Fibroblast of skin of scalp (primary cell): ENCODE results near the gene GTF2A2. TPM values are rescaled to one million over a fixed set of nuclear protein-coding genes. Genes with fewer than 3 reads are reported as not detected.
"Not testable (repeated sequence)": the region's sequence is repeated elsewhere in the genome, so short reads cannot be mapped to it uniquely, and the experiment has no call there.

Source experiments
- DNase-seq: peaks from one replicate; pipeline ENCODE4 v3.0.0-alpha.2; 2013
- polyA plus RNA-seq, 2 experiments: library from polyadenylated mRNA; unstranded; fragments of 120-200 nt; gene quantifications; one replicate each; pipeline ENCODE4 v1.2.1, GENCODE V29; 2013; ENCODE audit not compliant: insufficient read length in 2 of 2

Gene GTF2A2, protein sequence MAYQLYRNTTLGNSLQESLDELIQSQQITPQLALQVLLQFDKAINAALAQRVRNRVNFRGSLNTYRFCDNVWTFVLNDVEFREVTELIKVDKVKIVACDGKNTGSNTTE
- polyA plus RNA-seq (2013, experiment 1 of 2; ENCODE audit: insufficient read length), result 152 TPM
- 140 TPM for polyA plus RNA-seq (2013, experiment 2 of 2; ENCODE audit: insufficient read length)

- peak; percentile 93 for DNase-seq
These were observed at the start of gene GTF2A2 for GRCh38 chr15:59656897-59657634. Gene GTF2A2, minus strand, starts transcription at chr15:59657515. Its CDS starts 5,238 bp downstream, at chr15:59652277.

DNA sequence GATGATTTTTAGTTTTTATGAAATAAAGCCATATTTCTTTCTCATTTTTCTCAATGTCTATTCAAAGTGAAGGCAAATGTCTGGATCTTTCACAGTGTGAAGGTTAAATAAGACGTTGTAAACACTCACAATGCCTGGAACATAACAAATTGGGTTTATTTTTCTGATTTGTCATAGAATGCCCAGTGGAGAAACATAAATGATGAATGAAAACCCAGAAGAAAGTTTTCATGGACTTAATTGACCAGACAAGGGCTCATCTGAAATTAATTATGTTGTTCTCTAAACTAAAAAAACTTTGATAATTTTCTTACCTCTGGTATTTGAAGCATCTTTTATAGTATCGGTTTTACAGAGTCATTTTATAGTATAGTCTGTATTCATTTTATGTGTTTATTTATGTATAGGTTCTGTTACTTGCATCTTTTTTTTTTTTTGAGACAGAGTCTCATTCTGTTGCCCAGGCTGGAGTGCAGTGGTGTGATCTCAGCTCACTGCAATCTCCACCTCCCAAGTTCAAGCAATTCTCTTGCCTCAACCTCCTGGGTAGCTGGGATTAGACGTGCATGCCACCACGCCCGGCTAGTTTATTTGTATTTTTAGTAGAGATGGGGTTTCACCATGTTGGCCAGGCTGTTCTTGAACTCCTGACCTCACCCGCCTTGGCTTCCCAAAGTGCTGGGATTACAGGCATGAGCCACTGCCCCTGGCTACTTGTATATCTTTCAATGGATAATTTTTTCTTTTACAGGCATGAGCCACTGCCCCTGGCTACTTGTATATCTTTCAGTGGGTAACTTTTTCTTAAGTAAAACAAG, 46.9 kb upstream of the GTF2A2 start:
- DNase-seq, result peak; percentile 40

- no peak for DNase-seq
These were observed 45.0 kb upstream of the GTF2A2 start for GRCh38 chr15:59702351-59702750.

GRCh38 chr15:59701880-59702279, 44.6 kb upstream of the GTF2A2 start:
- DNase-seq, result no peak

- peak; percentile 45 for DNase-seq
These were observed 42.6 kb upstream of the GTF2A2 start for GRCh38 chr15:59699810-59700431.

GRCh38 chr15:59698065-59698464, 40.8 kb upstream of the GTF2A2 start:
- not testable (repeated sequence) for DNase-seq

DNA sequence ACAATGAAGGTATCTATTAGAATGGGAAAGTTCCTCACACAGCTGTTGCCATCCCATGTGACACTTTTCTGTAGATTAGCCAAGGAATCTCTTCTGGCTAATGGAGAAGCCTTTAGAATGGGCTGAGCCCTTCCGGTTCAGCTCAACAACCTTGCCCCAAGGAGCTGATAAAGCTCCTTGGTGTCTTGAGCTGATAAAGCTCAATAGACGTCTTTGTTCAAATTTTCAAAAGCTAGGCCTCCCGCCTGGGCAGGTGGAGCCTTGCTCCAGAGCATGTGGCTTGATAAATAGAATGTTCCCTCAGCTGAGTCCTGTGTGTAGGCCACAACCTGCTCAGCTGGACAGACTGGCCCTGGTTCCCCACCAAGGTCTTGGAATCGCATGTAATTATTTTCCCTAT, 39.0 kb upstream of the GTF2A2 start:
- no peak for DNase-seq

- no peak for DNase-seq
These were observed 37.5 kb upstream of the GTF2A2 start for GRCh38 chr15:59694779-59695178.

DNA sequence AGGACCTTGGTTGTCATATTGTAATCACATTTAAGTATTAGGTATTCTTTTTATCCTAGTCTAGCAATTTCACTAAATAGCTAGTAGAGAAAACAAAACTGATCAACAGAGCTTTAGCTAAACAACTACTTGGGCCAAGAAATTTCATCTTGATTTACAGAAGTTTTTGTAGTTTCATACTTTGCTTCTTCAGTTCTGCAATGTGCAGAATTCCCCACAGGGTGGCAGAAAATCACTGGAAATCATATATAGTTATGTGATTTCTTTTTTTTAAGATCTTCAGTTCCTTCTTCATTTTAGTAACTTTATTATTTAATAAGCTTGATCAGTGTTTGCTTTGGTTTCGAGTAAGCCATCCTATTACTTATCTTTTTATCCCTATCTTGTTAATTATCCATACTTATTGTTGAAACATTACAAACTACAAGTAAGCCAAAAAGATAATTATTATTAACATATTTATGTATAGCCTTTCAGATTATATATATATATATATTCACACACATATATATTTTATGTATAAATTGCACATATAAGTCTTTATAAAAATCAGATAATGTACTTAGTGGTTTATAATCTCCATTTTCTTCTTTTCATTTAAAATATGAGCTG, 34.0 kb upstream of the GTF2A2 start:
- peak; percentile 61 for DNase-seq

GRCh38 chr15:59689626-59690236, 32.4 kb upstream of the GTF2A2 start:
- peak; percentile 41 for DNase-seq

GRCh38 chr15:59688782-59689625, 31.7 kb upstream of the GTF2A2 start, which contains the start of gene BNIP2:
Gene BNIP2, minus strand, starts transcription at chr15:59689320. Its CDS starts 6,863 bp downstream, at chr15:59682457.
- DNase-seq, result peak; percentile 98

DNA sequence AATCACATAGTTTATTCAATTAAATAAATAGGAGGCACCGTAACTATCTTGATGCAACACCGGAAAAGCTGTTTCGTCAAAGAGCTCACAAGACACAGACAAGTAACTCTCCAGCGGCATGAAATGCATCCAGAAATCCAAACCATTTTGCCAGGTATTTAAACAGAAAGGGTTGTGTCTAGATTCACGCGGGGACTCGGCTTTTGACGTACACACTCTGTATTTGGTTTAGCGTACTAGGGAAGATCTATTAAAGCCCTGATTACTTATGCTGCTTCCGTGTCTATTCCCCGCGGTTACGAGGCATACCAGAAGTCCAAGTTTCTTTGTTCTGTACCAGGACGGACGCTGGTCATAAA, 31.1 kb upstream of the GTF2A2 start:
- DNase-seq, result peak; percentile 50

DNA sequence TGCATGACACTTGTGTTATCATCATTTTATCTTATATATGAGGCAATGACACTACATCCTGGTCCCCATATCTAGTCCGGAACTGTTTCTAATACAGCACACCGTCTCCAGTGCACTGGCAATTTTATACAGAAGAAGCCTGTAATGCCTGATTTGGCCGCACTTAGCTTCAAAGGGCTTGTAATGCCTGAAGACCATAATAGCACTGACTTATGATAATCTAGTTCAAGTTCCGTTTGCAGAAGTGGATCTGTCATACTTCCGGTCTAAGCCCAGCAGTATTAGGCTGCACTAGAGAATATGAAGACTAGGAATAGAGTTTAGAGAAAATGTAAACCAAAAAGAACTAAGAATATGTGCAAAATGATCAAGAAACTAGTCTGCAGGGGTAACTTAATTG, 30.5 kb upstream of the GTF2A2 start:
- DNase-seq, result peak; percentile 13

- DNase-seq, result no peak
These were observed 29.1 kb upstream of the GTF2A2 start for GRCh38 chr15:59686389-59686788.

DNA sequence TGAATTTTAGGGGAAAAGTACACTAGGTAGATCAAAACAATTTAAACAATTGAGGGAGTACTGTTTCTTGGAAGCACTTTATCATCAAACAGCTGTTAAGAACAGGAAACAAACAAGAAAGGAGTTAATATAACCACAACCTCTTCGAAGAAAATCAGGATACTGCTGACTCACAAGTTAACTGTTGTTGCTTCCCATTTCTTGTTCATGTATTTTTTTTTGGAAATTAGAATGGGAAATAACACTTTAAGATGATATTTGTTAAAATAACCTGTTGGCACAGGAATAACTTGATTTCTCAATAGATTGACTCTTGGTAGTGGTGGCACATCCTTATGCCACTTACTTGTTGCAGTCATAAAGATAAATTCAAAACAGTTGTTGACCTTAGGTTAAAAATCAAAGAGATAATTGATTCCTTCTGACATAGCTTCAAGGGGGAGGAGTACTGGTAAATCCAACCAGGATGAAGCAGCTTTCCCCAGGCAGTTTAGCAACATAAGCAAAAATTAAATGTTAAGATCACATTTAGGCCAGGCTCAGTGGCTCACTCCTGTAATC, 28.5 kb upstream of the GTF2A2 start:
- peak; percentile 13 for DNase-seq

GRCh38 chr15:59680870-59681269, 23.6 kb upstream of the GTF2A2 start:
- no peak for DNase-seq

DNA sequence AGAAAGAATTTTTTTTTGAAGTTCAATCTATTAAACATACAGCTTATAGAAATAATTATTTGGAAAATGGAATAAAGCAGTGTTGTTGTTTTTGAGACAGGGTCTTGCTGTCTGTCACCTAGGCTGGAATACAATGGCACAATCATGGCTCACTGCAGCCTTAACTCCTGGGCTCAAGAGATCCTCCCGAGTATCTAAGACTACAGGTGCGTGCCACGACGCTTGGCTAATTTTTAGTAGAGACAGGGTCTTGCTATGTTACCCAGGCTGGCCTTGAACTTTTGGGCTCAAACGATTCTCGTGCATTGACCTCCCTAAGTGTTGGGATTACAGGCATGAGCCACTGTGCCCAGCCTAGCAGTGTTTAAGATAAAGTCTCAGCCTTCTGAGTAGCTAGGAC, 23.0 kb upstream of the GTF2A2 start:
- no peak for DNase-seq

DNA sequence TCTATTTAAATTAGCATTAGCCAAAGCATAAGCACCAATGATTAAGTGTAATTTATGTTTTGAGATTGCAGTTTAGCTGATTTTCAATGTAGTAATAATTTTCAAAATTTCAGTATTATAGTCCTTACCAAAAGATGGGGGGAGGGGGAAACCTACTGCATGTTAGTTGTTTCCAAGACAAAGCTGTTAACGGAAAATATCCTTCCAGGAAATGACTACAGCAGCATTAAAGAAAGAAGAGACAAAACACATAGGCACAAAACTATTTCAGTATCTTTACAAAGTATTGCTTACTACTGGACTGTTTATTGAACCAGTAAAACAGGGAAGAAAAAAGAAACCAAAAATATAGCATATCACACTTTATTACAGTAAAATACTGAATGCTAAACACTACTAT, 21.3 kb upstream of the GTF2A2 start:
- no peak for DNase-seq

DNA sequence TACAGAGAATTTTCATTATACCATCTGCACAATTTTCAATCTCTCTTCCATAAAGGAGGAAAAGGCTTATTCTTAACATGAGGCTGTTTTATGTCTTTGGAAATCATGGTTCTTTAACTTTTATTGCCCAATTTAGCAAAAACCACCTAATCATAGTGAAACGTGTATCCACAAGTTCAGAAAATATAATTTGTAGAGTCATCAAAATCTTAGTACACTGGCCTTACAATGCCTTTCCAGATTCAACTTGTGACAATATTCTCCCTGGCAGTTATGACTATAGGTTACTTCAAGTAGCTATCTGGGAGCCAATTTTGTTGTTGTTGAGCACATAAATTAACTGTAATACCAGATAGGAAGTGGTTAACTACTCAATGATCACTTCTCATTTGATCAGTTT, 20.9 kb upstream of the GTF2A2 start:
- no peak for DNase-seq

- no peak for DNase-seq
These were observed 19.2 kb upstream of the GTF2A2 start for GRCh38 chr15:59676565-59676964.
